GM19025 (cell line): ENCODE results near the gene STARD10.
"Not testable (repeated sequence)": the region's sequence is repeated elsewhere in the genome, so short reads cannot be mapped to it uniquely, and the experiment has no call there.

Experiments used
- ATAC-seq: cut with Tn5 transposase; IDR thresholded peaks from one replicate; pipeline ENCODE4 v1.9.1; 2021; ENCODE audit warnings: mild to moderate bottlenecking, low read depth, moderate library complexity; ENCODE audit not compliant: unreplicated experiment

The STARD10 gene, protein sequence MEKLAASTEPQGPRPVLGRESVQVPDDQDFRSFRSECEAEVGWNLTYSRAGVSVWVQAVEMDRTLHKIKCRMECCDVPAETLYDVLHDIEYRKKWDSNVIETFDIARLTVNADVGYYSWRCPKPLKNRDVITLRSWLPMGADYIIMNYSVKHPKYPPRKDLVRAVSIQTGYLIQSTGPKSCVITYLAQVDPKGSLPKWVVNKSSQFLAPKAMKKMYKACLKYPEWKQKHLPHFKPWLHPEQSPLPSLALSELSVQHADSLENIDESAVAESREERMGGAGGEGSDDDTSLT

DNA sequence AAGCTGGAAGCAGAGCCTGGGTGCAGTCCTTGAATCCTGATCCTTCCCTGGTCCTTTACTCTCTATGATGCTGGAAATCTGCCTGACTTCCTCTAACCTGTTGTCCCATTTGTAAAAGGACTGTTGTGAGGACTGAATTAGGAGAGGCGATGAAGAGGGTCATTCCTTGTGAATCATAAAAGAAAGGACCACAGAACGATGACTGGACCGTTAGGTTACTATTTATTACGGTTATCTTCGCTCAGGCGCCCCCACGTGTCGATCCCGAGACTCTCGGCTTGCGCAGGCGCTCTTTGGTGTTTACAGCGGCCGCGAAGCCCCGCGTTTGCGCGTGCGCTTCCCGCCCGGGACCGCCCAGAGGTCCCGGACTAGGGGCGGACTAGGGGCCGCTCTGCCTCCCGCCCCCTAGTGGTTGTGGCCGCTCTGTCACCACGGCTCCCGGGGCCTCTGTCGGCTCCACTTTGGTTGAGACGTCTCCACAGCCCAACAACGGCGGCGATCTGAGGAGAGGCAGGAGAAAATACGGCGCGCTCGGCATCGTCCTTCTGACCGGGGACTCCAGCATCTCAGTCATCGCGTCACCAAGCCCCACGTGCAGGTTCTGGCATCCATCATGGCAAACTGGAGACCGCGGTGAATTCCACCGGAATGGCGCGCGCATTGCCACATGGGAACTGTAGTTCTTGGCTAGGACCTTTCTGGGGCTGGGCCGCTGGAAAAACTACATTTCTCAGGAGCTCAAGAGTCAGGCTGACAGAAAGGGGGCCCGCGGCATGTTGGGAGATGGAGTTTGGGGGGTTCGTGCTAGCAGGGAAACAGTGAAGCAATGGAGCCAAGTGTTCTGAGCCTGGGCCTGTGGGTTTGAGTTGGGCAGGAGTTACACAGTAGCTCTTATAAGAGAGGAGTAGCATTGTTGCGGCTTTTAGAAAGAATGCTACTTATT, at the start of gene STARD10:
TSS of gene STARD10 (minus strand) at position 623 of the 943 bp plus-strand sequence. CDS start 12,866 bp downstream, outside the sequence.
- peak; percentile 89 for ATAC-seq

DNA sequence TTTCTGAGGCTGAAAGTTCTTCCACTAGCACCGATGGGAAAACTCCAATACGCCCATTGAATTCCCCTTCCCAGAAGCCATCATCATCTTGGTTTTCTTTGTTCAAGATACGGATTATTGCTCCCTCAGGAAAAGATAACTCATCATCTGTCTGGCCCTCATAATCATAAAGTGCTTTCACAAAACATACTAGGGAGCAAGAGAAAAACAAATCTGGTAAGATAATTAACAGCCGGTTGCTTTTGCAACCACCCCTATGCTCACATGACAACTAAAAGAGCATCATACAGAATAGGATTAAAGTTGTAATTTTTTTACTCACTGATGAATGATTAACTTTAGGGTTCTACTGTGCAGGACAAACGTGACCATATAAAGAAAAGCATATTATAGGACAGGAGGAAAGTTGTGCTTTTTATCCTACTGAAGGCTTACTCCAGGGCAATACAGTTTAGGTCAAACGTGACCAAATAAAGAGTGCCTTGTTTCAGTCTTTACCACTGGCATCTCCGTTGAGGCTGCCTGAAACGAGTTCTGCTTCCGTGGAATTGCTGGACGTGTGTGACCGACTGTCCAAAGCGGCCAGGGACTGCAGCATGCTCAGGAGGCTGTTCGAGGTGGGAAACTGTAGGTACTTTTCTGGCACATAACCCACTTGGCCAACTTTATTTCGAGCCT, 48.9 kb upstream of the STARD10 start:
- no peak for ATAC-seq

DNA sequence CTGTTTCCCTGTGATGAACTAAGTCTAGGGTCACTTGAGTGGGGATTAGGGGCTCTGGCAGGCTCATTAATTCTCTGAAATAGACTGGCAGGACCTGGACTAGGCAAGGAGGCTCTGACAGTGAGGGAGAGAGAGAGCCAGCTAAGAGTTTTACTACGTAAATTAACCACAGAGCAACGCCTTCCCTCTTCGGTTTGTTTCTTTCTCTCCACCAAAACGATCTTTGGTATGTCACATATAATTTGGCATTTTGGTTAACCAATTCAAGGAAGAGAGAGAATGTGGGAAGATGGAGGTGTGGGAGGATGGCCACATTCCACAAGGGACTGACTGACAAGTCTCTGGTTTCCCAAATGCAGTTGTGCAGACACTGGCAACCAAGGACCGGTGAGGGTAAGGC, 48.3 kb upstream of the STARD10 start:
- ATAC-seq = no peak

DNA sequence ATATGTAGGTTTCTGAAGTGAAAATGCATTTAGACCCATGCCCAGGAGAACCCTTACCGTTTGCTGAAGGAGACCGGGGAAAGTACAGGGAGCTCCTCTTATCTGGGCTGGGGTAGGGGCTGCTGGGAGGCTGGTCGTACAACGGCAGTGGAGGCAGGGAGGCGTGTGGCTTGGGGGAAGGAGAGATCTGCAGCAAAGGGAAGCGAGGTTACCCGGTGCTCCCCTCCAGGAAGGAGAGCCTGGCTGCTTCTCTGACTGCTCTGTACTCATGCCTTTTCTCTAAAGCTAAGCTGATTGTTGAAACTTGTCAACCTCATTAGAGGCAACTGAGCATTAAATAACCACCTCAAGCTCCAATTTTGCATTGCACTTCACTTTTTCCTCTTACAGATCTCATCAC, 47.5 kb upstream of the STARD10 start:
- ATAC-seq = no peak

DNA sequence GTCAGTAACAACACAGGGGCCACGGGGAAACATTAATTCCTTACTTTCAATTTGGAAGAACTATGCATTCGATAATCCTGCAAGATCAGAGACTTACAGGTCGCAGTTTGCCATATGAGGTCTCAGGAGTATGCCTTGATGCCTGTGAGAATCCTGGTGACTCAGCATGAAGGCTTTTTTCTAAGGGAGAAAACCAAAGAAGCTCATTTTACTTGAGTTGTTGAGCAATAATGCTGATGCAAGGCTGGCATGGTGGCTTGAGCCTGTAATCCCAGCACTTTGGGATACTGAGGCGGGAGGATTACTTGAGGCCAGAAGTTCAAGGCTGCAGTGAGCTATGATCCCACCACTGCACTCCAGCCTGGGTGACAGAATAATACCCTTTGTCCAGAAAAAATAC, 46.9 kb upstream of the STARD10 start:
- ATAC-seq = no peak

DNA sequence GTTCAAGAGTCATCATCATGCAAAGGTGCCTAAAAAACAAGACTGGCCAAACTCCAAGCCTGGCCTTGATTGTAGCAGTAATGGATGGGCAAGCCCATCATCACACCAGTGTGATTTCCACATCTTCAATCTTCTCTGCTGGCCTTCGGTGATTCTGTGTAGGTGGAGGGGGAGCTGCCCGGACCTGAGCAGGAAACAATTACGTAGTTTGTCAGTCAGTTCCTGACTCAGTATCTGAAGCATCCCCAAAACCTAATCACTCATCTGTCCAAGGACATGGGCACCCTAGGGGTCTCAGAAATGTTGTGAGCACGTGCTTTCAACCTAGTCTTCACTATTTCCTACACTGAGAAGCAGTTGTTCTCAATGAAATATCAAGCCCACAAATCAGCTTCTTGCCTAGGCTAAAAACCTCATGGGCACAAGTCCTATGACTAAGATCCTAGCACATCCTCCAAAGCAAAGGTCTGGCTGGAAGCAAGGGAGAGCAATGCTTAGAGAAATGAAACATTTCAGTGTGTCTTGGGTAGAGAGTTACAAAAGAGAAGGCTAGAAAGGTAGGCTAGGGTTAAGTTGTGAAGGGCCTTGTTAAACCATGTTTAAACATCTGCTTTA, 45.0 kb upstream of the STARD10 start:
- no peak for ATAC-seq

DNA sequence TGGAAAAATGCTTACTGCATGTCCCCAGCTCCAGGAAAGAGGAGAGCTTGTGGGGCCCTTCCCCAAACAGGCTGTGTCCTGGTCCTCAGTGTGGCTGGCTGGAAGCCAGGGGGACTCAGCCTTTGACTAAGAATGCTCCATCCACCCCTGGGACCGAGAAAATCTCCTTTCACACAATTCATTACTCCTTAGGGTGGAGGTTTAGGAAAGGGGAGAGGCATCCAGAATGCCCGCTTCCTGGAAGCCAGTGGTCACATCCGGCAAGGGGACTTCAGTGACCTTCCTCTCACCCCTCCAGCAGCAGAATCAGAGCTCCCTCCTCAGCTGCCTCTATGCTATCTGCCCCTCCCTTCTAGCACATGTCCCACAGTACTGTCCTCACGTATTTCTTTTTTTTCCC, 42.3 kb upstream of the STARD10 start:
- ATAC-seq = no peak

DNA sequence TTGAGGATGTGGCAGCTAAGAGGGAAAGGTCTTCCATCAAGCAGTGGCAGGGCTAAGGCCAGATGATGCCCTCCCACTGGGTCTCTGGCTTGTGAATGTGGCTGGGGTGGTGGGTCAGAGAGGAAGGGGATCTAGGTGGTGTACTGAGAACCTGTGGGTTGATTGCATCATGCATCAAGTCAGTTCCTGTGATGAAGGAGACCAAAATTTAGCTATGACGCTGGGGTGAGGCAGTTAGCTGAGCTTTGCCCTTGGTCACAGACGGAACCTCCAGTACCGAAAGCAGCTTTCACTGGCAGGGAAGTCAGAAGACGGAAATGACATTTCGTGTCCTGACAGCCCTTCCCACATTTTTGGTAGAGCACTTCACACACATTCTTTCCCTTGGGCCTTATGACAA, 41.1 kb upstream of the STARD10 start:
- no peak for ATAC-seq

DNA sequence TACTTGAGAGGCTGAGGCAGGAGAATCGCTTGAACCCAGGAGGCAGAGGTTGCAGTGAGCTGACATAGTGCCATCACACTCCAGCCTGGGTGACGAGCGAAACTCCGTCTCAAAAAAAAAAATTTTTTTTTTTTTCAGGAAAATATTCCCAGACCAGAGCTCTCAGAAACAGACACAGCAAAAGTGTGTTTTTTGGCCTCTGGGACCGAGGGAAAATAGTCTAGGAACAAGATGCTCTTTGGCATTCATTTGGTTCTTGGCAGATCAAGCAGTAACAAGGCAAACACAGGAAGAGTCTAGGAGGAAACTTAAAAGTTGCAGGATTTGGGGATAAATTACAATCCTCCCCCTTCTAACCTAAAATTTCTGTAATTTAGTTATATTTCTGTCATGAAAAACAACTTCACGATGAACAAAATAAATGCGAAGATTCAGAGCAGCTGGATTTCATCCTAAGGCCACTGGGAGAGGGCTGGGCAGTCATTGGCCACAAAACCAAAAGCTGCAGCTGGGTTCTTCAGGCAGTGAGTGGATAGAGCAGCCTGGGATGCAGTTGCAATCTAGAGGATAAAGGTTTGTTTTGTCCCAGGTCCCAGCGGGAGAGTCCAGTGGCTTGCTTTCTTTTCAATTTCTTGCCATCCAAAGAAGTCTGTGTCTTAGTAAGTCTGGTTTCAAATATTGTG, 40.1 kb upstream of the STARD10 start:
- no peak for ATAC-seq

DNA sequence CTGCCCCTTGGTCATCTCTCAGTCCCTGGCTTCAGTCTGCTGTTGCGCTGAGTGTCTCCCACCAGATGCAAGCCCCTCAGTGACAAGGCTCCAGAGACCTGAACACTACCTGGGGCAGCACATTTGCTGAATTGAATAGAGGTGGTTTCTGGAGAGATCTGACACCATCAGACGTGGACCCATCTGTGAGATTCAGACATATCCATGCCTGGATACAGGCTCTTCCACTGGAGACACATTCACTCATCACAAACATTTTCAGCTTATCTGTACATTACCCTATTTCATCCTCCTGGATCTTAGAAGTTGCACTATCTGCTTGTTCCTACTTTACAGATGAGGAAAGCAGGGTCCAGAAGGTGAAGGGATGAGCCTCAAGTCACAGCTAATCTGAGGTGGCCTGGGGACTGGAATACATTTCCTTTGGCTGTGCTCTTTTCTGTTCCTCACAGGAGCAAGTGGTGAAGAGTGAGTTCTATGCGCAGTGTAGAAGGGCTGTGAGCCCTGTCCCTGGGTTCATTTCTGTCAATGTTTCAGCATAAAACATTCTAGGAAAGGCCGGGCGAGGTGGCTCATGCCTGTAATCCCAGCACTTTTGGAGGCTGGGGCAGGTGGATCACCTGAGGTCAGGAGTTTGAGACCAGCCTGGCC, 39.4 kb upstream of the STARD10 start:
- ATAC-seq = no peak

DNA sequence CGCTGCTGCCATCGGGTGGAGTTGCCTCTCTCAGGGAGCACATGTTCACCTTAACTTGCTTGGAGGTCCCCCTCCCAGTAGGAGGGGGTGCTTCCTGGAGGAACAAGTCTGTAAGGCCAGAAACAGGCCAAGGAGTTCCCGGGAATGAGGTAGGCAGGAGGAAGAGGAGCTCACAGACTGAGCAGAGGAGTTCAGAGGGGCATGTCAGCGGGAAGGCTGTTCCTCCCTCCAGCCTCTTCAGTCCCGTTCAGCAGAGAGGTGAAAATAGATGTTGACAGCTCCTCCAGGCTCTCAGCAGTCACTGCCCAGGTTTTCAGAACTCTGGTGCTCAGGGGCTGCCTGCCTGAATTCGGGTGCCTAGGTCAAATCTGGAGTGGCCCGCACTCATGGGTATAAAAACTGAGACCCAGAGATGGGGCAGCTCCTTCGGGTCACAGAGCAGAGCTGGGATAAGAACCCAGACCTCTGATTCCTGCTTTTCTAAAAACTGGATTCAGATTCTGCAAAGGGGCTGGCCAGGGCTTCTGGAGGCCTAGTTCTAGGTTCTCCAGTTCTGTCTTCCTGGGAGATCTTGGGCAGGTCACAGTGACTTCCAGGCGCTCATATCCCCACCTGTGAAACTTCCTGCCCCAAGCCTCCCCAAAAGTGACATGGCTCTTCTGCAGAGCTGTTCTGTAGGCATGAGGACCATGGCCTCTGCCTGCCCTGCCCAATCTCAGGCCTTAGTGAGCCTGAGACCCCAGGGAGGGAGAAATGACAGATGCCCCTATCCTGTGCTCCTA, 38.6 kb upstream of the STARD10 start:
- ATAC-seq = no peak

DNA sequence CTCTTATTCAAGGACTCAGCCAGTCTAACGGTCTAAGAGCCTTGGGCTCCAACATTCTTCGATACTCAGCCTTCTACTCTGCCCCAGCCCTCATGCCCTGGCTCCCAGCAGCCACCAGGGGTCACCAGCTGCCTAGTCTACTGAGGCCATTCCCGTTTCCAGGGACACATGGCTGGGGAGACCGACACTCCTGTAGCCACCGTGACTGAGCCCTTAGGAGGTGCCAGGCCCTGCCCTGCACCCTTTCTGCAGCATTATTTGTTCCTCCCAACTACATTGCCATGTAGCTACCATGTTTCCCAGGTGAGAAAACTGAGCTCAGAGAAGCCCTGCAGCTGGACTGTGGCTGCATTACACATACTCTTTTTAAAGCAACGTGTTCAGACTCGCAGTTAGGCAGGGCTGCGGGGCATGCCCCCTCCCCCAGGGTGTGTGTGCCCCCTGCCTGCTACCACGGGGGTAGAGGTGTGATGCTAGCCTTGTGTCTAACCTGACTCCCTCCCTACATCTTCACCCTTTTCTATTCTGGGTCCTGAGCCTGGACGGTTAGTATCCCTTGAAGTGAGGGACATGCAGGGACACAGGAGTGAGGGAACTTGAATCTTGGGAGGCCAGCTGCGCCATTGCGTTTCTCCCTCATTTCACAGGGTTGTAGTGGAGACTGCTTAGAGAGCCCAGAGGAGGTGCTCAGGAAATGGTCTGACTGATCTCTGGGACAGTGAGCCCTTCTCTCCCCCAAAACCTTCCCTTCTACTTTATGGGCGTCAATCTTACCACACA, 37.9 kb upstream of the STARD10 start:
- ATAC-seq = no peak

DNA sequence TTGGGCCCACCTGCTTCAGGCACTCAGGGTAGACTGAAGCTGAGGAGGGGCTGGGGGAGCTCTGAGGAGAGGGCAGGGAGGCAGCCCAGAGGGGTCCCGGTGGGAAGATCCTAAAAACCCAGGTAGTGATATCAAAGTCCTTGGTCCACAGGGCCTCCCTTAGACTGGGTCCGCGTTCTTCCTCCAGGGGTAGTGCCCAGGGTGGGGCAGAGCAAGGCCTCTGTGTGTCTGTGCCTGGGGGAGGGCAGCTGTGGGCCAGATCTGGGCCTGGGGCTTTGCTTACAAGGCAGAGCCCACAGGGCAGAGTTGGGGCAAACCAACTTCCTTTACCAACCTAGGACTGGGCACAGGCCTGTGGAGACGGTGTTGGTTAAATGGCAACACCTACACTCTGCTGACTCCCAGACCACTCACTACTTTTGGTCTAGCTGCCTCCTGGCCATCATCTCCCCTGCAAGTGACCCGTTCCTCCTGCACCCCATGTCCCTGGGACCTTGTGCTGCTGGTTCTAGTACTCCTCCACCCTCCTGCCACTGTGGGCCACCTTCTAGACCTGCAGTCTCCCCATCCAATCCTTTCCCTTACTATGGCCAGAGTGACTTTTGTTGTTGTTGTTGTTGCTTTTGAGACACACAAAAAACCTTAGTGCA, 36.2 kb upstream of the STARD10 start:
- no peak for ATAC-seq

DNA sequence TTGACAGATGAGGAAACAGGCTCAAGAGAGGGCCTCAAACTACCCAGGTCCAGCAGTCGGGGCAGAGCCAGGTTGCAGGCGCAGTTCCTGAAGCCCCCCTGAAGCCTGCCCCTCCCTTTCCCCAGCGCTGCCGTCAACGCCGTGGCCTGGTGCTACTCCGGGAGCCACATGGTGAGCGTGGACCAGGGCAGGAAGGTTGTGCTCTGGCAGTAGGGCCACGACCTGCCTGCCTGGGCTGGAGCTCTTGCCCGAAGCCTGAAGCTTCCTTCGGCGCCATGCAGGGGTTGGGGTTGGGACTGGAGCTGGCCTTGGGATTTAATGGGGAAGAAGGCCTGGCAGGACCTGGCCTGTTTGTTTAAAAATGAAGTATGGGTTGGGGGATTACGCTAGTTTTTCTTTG, 35.3 kb upstream of the STARD10 start:
- no peak for ATAC-seq

DNA sequence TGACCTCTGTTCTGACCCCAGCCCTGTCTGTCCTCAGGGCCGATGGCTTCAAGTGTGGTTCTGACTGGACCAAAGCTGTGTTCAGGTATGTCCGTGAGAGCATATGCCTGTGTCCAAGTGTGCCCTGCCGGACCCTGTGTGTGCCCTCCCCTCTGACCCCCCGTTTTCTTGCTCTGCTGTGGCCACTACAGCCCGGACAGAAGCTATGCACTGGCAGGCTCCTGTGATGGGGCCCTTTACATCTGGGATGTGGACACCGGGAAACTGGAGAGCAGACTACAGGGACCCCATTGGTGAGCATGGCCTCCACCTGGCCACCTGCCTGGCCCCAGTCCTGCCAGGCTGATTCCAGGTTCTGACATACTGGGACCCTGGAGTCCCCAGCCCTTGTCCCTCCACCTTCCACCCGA, 34.9 kb upstream of the STARD10 start:
- no peak for ATAC-seq

DNA sequence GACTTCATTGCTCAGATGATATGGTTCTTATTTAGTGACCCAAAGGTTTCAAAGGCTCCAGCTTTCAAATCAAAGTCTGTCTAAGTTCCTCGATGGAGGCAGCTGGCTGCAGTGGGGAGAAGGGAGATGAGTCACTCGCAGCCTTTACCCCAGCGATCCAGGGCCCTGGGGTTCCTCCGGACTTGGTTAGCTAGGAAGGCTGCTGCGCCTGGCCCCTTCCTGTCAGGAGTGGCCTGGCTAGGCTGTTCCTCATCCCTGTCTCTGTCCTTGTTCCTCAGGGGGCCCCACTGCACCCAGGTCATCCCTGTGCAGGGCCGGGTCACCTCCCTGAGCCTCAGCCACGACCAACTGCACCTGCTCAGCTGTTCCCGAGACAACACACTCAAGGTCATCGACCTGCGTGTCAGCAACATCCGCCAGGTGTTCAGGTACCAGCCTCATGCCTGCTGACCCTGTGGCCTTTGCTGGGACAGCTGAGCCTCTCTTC, 34.3 kb upstream of the STARD10 start:
- ATAC-seq = no peak

DNA sequence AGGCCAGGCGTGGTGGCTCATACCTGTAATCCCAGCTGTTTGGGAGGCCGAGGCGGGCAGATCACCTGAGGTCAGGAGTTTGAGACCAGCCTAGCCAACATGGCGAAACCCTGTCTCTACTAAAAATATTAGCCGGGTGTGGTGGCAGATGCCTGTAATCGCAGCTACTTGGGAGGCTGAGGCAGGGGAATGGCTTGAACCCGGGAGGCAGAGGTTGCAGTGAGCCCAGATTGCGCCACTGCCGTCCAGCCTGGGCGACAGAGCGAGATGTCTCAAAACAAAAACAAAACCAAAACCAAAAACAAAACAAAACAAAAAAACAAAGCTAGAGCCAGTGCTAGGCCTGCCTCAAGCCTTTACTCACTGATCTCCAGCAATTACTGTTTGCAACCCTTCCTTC, 33.8 kb upstream of the STARD10 start:
- ATAC-seq = not testable (repeated sequence)
